NOMO-1 treated with dmso at 0.1 percent for 144 hours (cell line): ENCODE measurements around the gene OGDH.
"Not testable (repeated sequence)": the region's sequence is repeated elsewhere in the genome, so short reads cannot be mapped to it uniquely, and the experiment has no call there.

ENCODE experiments used
- DNase-seq: peaks from one replicate; lab custom pipeline; 2025; ENCODE audit not compliant: unreplicated experiment; lab: John Stamatoyannopoulos, UW

OGDH gene

GRCh38 chr7:44666566-44666965 is 60.1 kb downstream of the OGDH start:
- DNase-seq: no peak

- DNase-seq: no peak
Observed at GRCh38 chr7:44667190-44667589, 60.8 kb downstream of the OGDH start.

GRCh38 chr7:44671069-44671468 is 64.6 kb downstream of the OGDH start:
- DNase-seq: no peak

- no peak for DNase-seq
Observed at GRCh38 chr7:44673324-44673723, 66.9 kb downstream of the OGDH start.

- DNase-seq: no peak
Observed at GRCh38 chr7:44673771-44674170, 67.3 kb downstream of the OGDH start.

DNA sequence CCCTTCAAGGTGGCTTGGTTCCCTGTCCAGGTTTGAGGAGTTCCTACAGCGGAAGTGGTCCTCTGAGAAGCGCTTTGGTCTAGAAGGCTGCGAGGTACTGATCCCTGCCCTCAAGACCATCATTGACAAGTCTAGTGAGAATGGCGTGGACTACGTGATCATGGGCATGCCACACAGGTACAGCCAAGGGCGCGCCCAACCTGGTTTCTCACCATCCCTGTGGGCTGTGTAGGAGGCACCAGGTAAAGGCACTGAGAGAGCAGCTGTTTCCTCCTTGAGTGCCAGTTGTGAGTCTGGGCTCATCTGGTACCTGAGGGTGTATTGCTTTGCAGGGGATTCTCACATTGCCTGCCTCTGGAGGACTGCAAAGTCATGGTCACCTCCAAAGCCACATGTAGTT is 68.0 kb downstream of the OGDH start:
- no peak for DNase-seq

GRCh38 chr7:44676776-44677175 is 70.3 kb downstream of the OGDH start:
- no peak for DNase-seq

DNA sequence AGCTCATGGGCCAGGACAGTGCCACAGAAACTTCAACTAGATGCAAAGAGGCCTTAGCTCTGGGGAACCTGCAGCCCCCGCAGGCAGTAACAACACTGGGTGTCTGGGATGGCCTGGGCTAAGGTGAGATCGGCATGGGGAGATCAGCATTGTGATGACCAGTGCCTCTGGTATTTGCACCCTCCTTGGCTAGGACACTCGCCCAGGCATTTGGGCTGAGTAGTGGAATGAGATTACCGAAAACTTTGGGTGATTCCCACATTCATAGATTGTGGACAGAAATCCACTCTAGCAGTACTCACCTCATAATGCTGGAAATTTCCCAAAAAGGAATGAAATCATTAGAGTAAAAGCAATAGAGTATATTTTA is 71.7 kb downstream of the OGDH start:
- DNase-seq: no peak

DNA sequence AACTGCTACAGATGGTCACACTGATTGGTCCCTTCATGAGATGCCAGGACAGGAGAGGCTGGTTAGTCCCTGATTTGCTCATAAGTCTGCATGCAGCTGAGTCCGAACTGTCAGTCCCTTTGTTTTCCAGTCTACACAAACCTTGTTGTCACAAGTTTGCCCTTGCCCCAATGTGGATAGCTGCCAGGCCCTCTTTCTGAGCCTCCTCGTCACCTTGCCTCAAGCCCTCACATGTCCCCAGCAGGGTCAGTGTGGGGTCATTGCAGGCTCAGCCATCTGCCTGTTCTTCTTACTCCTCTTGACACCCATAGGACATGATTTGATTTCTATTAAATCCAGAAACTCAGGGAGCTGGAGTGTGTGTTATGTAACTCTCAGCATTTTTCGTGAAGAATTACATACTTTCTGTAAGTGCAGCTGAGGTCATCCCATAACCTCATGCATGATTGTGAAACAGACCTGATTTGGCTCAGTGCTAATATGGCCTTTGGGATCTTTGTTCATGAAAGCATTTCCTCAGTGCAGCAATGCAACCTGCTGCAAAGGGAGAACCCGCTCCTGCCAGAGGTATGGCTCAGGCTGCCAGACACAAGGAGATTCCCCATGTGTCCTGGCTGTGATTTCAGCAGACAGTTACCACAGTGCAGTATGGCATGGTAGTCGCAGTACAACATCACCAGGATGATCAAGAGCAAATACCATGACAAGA is 72.2 kb downstream of the OGDH start:
- no peak for DNase-seq

GRCh38 chr7:44681645-44682044 is 75.2 kb downstream of the OGDH start:
- no peak for DNase-seq

DNA sequence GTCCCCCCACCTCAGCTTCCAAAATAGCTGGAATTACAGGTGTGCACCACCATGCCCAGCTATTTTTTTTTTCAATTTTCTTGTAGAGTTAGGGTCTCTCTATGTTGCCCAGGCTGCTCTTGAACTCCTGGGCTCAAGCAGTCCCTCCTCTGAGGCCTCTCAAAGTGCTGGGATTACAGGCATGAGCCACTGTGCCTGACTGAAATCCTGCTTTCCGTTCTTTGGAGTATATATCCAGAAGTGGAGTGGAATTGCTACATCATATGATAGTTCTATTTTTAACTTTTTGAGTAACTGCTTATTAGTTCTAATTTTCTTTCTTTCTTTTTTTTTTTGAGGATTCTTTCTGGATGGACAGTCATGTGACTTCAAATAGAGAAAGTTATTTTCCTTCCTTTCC is 79.3 kb downstream of the OGDH start:
- DNase-seq: no peak

- no peak for DNase-seq
Observed at GRCh38 chr7:44689427-44689826, 83.0 kb downstream of the OGDH start.

GRCh38 chr7:44693641-44694313 is 87.3 kb downstream of the OGDH start:
- no peak for DNase-seq

GRCh38 chr7:44694326-44694725 is 87.9 kb downstream of the OGDH start:
- no peak for DNase-seq

DNA sequence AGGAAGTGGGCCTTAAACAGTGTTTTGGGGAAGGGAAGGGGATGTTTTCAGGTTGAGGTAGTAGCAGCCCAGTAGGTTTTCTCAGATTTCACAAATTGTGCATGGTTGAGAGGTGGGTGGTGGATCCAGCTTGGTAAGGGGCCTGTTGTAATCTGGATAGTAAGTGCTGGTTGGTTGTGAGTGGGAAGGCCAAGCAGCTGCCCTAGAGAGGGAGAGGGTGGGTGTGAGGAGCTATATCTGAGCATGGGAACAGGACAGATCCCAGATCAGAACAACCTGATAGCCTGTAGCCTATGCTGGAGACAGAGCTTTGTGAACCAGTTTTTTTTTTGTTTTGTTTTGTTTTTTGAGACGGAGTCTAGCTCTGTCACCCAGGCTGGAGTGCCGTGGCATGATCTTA is 88.3 kb downstream of the OGDH start:
- no peak for DNase-seq

- DNase-seq: no peak
Observed at GRCh38 chr7:44695756-44696155, 89.3 kb downstream of the OGDH start.

- DNase-seq: no peak
Observed at GRCh38 chr7:44696728-44697127, 90.3 kb downstream of the OGDH start.

- no peak for DNase-seq
Observed at GRCh38 chr7:44697136-44698045, 91.0 kb downstream of the OGDH start.

- DNase-seq: no peak
Observed at GRCh38 chr7:44698046-44698580, 91.7 kb downstream of the OGDH start.

GRCh38 chr7:44699598-44699997 is 93.2 kb downstream of the OGDH start:
- not testable (repeated sequence) for DNase-seq

- no peak for DNase-seq
Observed at GRCh38 chr7:44700322-44700721, 93.9 kb downstream of the OGDH start.

DNA sequence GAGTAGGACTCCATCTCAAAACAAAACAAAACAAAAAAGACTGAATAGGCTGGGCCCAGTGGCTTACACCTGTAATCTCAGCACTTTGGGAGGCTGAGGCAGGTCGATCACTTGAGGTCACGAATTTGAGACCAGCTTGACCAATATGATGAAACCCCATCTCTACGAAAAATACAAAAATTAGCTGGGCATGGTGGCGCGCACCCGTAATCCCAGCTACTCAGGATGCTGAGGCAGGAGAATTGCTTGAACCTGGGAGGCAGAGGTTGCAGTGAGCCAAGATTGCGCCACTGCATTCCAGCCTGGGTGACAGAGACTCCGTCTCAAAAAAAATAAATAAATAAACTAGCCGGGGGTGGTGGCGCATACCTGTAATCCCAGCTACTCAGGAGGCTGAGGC is 97.0 kb downstream of the OGDH start:
- not testable (repeated sequence) for DNase-seq
